Activated B cell treated with CpG ODN at 0.5 μM for 24 hours (primary cell): ENCODE results near the gene LHX3. TPM values are rescaled to one million over a fixed set of nuclear protein-coding genes. Genes with fewer than 3 reads are reported as not detected.

Source experiments
- ATAC-seq: fragments of 200-7000 bp; cut with Tn5 transposase; one replicate; pipeline ENCODE4 v1.10.0; 2021; ENCODE audit warnings: low read depth, mild to moderate bottlenecking, moderate library complexity
- CTCF ChIA-PET: fragments of 350-600 bp; sonication (Branson Sonifier 250); formaldehyde crosslinking; loops from one replicate; lab custom pipeline; 2021; ENCODE audit warnings: antibody characterized with exemption; lab: Charles Lee
- POLR2A ChIA-PET: fragments of 350-600 bp; sonication (Branson Sonifier 250); formaldehyde crosslinking; loops from one replicate; lab custom pipeline; 2021; ENCODE audit warnings: antibody characterized with exemption; lab: Charles Lee
- DNase-seq: peaks from one replicate; pipeline ENCODE4 v3.0.0; 2022
- H3K27ac Mint-ChIP-seq: one replicate; pipeline ENCODE4 v1.8.0; 2020; ENCODE audit warnings: mixed read lengths
- H3K27me3 Mint-ChIP-seq: one replicate; pipeline ENCODE4 v1.8.0; 2021; ENCODE audit warnings: mixed read lengths
- H3K36me3 Mint-ChIP-seq: one replicate; pipeline ENCODE4 v1.8.0; 2021; ENCODE audit warnings: low read depth, mixed read lengths
- H3K4me1 Mint-ChIP-seq: one replicate; pipeline ENCODE4 v1.8.0; 2021; ENCODE audit warnings: mixed read lengths
- H3K4me3 Mint-ChIP-seq: one replicate; pipeline ENCODE4 v1.8.0; 2020; ENCODE audit warnings: mild to moderate bottlenecking, mixed read lengths
- H3K9me3 Mint-ChIP-seq: one replicate; pipeline ENCODE4 v1.8.0; 2020; ENCODE audit warnings: mixed read lengths
- intact Hi-C: fragments of 100-400 bp; cut with micrococcal nuclease; formaldehyde crosslinking; loops from one replicate; pipeline ENCODE4 v1.15.1; 2024
- total RNA-seq: library from RNA; stranded (reverse); gene quantifications from 2 replicates; pipeline ENCODE4 v1.2.3, GENCODE V29; 2022
- TF ChIP-seq, protein P1 (sequence below): fragments of 200-600 bp; IDR thresholded peaks from one replicate; pipeline ENCODE4 v1.8.0; 2022; ENCODE audit warnings: antibody characterized with exemption, mild to moderate bottlenecking

Gene LHX3
- total RNA-seq, 1 donor from 2014 or later, result not detected

DNA sequence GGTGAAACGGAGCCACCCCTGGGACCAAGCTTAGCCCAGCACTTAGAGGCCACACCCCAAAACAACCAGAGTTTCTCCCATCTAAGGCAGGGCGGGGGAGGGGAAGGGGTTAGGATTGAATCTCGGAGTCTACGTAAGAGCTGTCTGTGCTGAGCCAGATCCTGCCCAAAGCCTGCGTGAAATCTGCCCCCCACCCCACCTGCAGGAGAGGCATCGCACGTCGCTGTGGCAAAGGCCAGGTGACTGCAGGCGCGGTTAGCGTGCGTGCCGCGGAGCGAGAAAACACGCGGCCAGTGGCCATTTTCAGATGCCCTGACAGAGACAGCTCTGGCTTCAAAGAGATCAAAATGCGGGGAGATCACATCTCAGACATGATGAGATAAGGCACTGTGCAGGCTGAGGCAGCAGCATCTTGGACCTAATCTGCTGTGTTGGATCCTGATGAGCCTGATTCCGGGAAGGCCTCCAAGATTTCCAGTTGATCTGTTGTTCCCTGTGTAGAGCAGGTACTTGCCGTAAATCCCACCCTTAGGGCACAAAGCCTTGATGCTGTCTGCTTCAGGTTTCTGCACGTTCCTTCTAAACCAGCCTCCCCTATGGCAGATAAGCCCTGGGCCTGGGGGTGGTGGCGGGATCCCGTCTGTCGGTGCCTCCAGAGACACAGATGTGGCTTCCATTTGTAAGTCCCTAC, 43.2 kb upstream of the LHX3 start:
- H3K4me3 Mint-ChIP-seq, result no peak overlapping the region
- intact Hi-C loops, result loop anchor here (10.0 kb wide), 1 partner anchor 157 kb away; the partner anchor contains the start of gene SNAPC4
- TF ChIP-seq, protein P1, sequence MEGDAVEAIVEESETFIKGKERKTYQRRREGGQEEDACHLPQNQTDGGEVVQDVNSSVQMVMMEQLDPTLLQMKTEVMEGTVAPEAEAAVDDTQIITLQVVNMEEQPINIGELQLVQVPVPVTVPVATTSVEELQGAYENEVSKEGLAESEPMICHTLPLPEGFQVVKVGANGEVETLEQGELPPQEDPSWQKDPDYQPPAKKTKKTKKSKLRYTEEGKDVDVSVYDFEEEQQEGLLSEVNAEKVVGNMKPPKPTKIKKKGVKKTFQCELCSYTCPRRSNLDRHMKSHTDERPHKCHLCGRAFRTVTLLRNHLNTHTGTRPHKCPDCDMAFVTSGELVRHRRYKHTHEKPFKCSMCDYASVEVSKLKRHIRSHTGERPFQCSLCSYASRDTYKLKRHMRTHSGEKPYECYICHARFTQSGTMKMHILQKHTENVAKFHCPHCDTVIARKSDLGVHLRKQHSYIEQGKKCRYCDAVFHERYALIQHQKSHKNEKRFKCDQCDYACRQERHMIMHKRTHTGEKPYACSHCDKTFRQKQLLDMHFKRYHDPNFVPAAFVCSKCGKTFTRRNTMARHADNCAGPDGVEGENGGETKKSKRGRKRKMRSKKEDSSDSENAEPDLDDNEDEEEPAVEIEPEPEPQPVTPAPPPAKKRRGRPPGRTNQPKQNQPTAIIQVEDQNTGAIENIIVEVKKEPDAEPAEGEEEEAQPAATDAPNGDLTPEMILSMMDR, result no peak
- ChIA-PET CTCF (no interaction called here), POLR2A (no interaction called here)
- DNase-seq (no peak), ATAC-seq (no peak)
- peaks cover 16% of the 10 kb centered on the region for H3K36me3 Mint-ChIP-seq
- H3K4me1 Mint-ChIP-seq, result peaks cover 25% of the 10 kb centered on the region
- no peaks in the 10 kb centered on the region for H3K27me3 Mint-ChIP-seq
- no peaks in the 10 kb centered on the region for H3K9me3 Mint-ChIP-seq
- no peak overlapping the region for H3K27ac Mint-ChIP-seq

DNA sequence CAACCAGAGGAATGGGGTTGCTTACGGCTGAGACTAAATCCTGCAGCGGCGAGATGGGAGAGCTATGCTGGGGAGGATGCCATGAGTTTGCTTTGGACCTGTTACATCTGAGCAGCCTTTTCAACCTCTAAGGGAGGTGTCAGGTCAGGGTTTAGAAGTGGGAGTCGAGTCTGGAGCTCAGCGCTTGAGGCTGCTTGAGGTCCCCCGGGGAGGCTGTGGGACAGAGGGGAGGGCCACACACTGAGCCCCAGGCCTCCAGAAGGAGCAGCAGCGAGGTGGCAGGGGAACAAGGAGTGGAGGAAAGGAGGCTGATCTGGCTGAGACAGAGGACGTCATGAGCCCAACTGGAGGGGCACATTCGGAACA, 42.6 kb upstream of the LHX3 start:
- Mint-ChIP-seq H3K4me3 (no peak overlapping the region), H3K36me3 (peaks cover 22% of the 10 kb centered on the region), H3K27me3 (no peaks in the 10 kb centered on the region), H3K4me1 (peaks cover 31% of the 10 kb centered on the region), H3K9me3 (no peaks in the 10 kb centered on the region), H3K27ac (no peak overlapping the region)
- ChIA-PET CTCF (no interaction called here), POLR2A (interaction anchor here (0.6 kb wide), 1 partner anchor 20 kb away, joined by 3 read pairs; no protein-coding TSS in a partner anchor)
- TF ChIP-seq, protein P1, result no peak
- DNase-seq (no peak), ATAC-seq (no peak)
- intact Hi-C loops, result loop anchor here (10.0 kb wide), 1 partner anchor 157 kb away; the partner anchor contains the start of gene SNAPC4

DNA sequence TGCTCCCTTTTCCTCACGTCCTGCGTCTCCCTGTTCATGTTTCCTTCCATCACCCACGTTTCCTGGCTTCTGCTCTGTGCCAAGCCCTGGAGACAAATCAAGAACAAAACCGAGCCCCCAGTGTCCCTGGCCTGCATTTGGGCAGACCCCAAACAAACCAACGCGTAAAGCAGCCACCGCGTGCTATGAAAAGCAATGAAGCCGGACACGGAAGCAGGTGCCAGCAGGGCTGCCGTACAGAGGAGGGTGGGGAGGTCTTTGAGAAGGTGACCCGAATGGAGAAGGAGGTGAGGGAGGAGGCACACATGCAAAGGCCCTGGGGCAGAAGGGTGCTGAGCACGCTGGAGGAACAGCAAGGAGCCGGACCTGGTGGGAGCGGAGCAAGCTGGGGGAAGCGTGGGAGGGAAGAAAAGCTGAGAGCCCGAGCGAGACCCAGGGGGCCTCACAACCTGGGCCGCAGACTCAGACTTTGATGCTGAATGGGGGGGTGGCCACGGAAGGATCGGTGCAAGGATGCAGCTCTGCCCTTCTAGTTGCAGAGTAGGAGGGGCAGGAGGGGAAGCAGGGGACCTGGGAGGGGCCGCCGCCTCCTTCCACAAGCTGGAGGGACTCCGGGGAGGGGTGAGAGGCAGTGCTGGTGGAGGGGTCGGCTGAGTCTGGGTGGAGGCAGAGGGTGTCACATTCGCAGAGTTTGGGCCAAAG, 42.1 kb upstream of the LHX3 start:
- CTCF ChIA-PET, result no interaction called here
- intact Hi-C loops, result loop anchor here (10.0 kb wide), 1 partner anchor 158 kb away; the partner anchor contains the start of gene SNAPC4
- POLR2A ChIA-PET, result interaction anchor here (0.6 kb wide), 1 partner anchor 21 kb away, joined by 3 read pairs; no protein-coding TSS in a partner anchor
- H3K27me3 Mint-ChIP-seq, result no peaks in the 10 kb centered on the region
- peaks cover 36% of the 10 kb centered on the region for H3K4me1 Mint-ChIP-seq
- TF ChIP-seq, protein P1, result no peak
- H3K27ac Mint-ChIP-seq, result no peak overlapping the region
- peaks cover 24% of the 10 kb centered on the region for H3K36me3 Mint-ChIP-seq
- H3K4me3 Mint-ChIP-seq, result no peak overlapping the region
- ATAC-seq (no peak), DNase-seq (no peak)
- H3K9me3 Mint-ChIP-seq, result no peaks in the 10 kb centered on the region

DNA sequence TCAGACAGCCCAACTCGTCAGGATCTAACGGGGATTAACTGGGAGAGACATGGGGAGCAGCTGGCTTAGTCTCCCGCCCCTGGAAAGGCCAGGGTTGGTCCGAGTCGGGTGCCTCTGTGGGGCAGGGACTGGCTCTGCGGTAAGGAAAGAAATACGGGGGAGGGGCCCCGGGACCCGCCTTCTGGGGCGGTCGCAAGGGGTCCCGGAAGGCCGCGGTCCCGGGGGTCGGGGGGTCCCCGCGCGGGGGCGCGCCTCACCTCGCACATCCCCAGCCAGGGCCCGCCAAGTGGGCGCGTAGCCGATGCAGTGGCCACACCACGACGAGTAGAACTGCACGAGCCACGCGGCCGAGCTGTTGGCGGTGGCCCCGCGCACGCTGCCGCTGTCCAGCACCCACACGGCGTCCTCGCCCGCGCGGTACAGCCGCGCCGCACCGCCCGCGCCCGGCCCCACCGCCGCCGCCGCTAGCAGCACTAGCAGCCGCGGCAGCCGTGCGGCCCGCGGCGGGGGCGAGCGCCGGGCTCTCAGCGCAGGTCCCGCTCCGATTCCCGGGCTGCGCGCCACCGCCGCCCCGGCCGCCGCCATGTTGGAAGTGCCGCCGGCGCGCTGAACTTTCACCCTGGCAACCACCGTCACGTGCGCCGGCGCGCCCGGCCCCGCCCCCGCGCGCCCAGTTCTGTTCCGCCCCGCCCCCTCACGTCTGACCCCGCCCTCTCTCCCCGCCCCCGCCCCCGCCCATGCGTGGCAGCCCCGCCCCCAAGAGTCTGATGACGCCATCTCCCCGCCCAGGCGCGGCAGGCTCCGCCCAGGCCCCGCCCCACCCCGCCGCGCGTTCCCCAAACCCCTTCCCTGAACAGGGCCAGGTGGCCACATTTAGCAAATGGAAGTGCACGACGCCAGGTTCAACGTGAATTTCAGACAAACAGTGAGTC, 40.6 kb upstream of the LHX3 start, which contains the start of gene QSOX2:
QSOX2 (minus strand) TSS at position 594 of the 932 bp plus-strand sequence; CDS start at position 585, 9 bp downstream.
- Mint-ChIP-seq H3K9me3 (no peaks in the 10 kb centered on the region), H3K27me3 (no peaks in the 10 kb centered on the region), H3K27ac (peak within 1 kb of the TSS; percentile 92), H3K36me3 (peaks cover 34% of the 10 kb centered on the region), H3K4me1 (peaks cover 52% of the 10 kb centered on the region), H3K4me3 (peak within 1 kb of the TSS; percentile 95)
- ChIA-PET CTCF (interaction anchor here (3.6 kb wide), 1 partner anchor 20 kb away, joined by 39 read pairs; no protein-coding TSS in a partner anchor), POLR2A (interaction anchor here (0.6 to 2.0 kb wide), 7 partner anchors 19 to 118 kb away, joined by 3 to 10 read pairs (median 4); partner anchors contain the start of gene DNLZ)
- TF ChIP-seq, protein P1, result no peak
- ATAC-seq, result peak; percentile 70
- DNase-seq, result peak; percentile 83
- intact Hi-C loops, result loop anchor here (1.0 to 10.0 kb wide), 5 partner anchors 22 to 285 kb away; partner anchors contain the start of genes DNLZ, SNAPC4, TMEM250 and UBAC1
